WTC11 (cell line): ENCODE data around the gene PTPA. TPM values are rescaled to one million over a fixed set of nuclear protein-coding genes. Genes with fewer than 3 reads are reported as not detected.

Source experiments
- ATAC-seq: fragments of 200-7000 bp; cut with Tn5 transposase; 2 replicates; pipeline ENCODE4 v1.10.0; 2021; ENCODE audit warnings: mild to moderate bottlenecking, moderate library complexity
- CTCF ChIA-PET: fragments of 300-600 bp; sonication (Branson Sonifier 250); formaldehyde crosslinking; loops from one replicate; lab custom pipeline; 2021; ENCODE audit warnings: antibody characterized with exemption; lab: Charles Lee
- POLR2A ChIA-PET: fragments of 350-600 bp; sonication (Branson Sonifier 250); formaldehyde crosslinking; loops from one replicate; lab custom pipeline; 2021; ENCODE audit warnings: antibody characterized with exemption; lab: Charles Lee
- DNase-seq: peaks from one replicate; pipeline ENCODE4 v3.0.0; 2021; ENCODE audit warnings: low spot score
- H3K27ac Mint-ChIP-seq: 2 replicates; pipeline ENCODE4 v1.8.0; 2021; ENCODE audit warnings: mixed read lengths
- H3K27me3 Mint-ChIP-seq: 2 replicates; pipeline ENCODE4 v1.8.0; 2021; ENCODE audit warnings: low read depth, mild to moderate bottlenecking, moderate library complexity, mixed read lengths
- H3K36me3 Mint-ChIP-seq: 2 replicates; pipeline ENCODE4 v1.8.0; 2021; ENCODE audit warnings: mixed read lengths
- H3K4me1 Mint-ChIP-seq: 2 replicates; pipeline ENCODE4 v1.8.0; 2022; ENCODE audit warnings: mixed read lengths
- H3K4me3 Mint-ChIP-seq: 2 replicates; pipeline ENCODE4 v1.8.0; 2021; ENCODE audit warnings: mild to moderate bottlenecking, moderate library complexity, mixed read lengths
- H3K9me3 Mint-ChIP-seq: 2 replicates; pipeline ENCODE4 v1.8.0; 2021; ENCODE audit warnings: mixed read lengths
- AFF4 ChIP-seq: sonication (generic); formaldehyde crosslinking; IDR thresholded peaks from 2 replicates; pipeline ENCODE4 v1.8.1; 2023; ENCODE audit warnings: mild to moderate bottlenecking, missing genetic modification reagents, borderline replicate concordance
- ATF2 ChIP-seq: sonication (generic); formaldehyde crosslinking; IDR thresholded peaks from 2 replicates; pipeline ENCODE4 v1.8.1; 2022; ENCODE audit warnings: low read depth, missing genetic modification reagents, borderline replicate concordance
- CDX4 ChIP-seq: fragments of 250-450 bp; sonication (Bioruptor Pico); IDR thresholded peaks from 2 replicates; pipeline ENCODE4 v1.9.0; 2021; ENCODE audit warnings: moderate library complexity, mild to moderate bottlenecking, inconsistent platforms, borderline replicate concordance
- ESRRA ChIP-seq: sonication (generic); formaldehyde crosslinking; IDR thresholded peaks from 2 replicates; pipeline ENCODE4 v1.8.1; 2022; ENCODE audit warnings: mild to moderate bottlenecking, missing genetic modification reagents, borderline replicate concordance
- ETV6 ChIP-seq: sonication (generic); formaldehyde crosslinking; IDR thresholded peaks from 2 replicates; pipeline ENCODE4 v1.8.1; 2022; ENCODE audit warnings: mild to moderate bottlenecking, missing genetic modification reagents
- FOXP1 ChIP-seq: sonication (generic); formaldehyde crosslinking; IDR thresholded peaks from 2 replicates; pipeline ENCODE4 v1.8.0; 2022; ENCODE audit warnings: missing genetic modification reagents, mild to moderate bottlenecking, moderate library complexity, borderline replicate concordance
- GRHL2 ChIP-seq: fragments of 250-450 bp; sonication (Bioruptor Pico); IDR thresholded peaks from 2 replicates; pipeline ENCODE4 v1.8.0; 2022; ENCODE audit warnings: mild to moderate bottlenecking, moderate library complexity; ENCODE audit not compliant: insufficient replicate concordance, severe bottlenecking
- GTF2I ChIP-seq: fragments of 250-450 bp; sonication (Bioruptor Pico); conservative IDR thresholded peaks from 2 replicates; pipeline ENCODE4 v1.4.0; 2021; ENCODE audit warnings: mild to moderate bottlenecking
- IRF2 ChIP-seq: sonication (generic); formaldehyde crosslinking; IDR thresholded peaks from 2 replicates; pipeline ENCODE4 v1.8.0; 2022; ENCODE audit warnings: low read depth, missing genetic modification reagents, borderline replicate concordance
- JUN ChIP-seq: sonication (generic); formaldehyde crosslinking; IDR thresholded peaks from 2 replicates; pipeline ENCODE4 v1.8.0; 2023; ENCODE audit warnings: mild to moderate bottlenecking, missing genetic modification reagents
- SOX15 ChIP-seq: fragments of 250-450 bp; sonication (Bioruptor Pico); IDR thresholded peaks from 2 replicates; pipeline ENCODE4 v1.9.0; 2021; ENCODE audit warnings: mild to moderate bottlenecking
- TP53 ChIP-seq: sonication (generic); formaldehyde crosslinking; IDR thresholded peaks from 2 replicates; pipeline ENCODE4 v1.8.1; 2023; ENCODE audit warnings: mild to moderate bottlenecking, missing genetic modification reagents
- ZNF121 ChIP-seq: sonication (generic); formaldehyde crosslinking; IDR thresholded peaks from 2 replicates; pipeline ENCODE4 v1.8.0; 2023; ENCODE audit warnings: missing genetic modification reagents
- ZNF423 ChIP-seq: fragments of 250-450 bp; sonication (Bioruptor Pico); IDR thresholded peaks from 2 replicates; pipeline ENCODE4 v2.1.2; 2022; ENCODE audit warnings: mild to moderate bottlenecking, moderate library complexity
- total RNA-seq: library from RNA; stranded (reverse); gene quantifications from 3 replicates; pipeline ENCODE4 v1.2.3, GENCODE V29; 2021
- TF ChIP-seq, protein P1 (sequence below): sonication (generic); formaldehyde crosslinking; IDR thresholded peaks from 2 replicates; pipeline ENCODE4 v1.8.0; 2023; ENCODE audit warnings: missing genetic modification reagents
- TF ChIP-seq, protein P2 (sequence below): sonication (generic); formaldehyde crosslinking; IDR thresholded peaks from 2 replicates; pipeline ENCODE4 v1.8.1; 2022; ENCODE audit warnings: mild to moderate bottlenecking, moderate library complexity, missing genetic modification reagents
- TF ChIP-seq, protein P3 (sequence below): fragments of 200-600 bp; IDR thresholded peaks from 2 replicates; pipeline ENCODE4 v1.8.0; 2022; ENCODE audit warnings: antibody characterized with exemption
- TF ChIP-seq, protein P4 (sequence below): sonication (generic); formaldehyde crosslinking; IDR thresholded peaks from 2 replicates; pipeline ENCODE4 v1.8.0; 2022; ENCODE audit warnings: mild to moderate bottlenecking, missing genetic modification reagents

Gene PTPA
- total RNA-seq, 1 experiment from 2014 or later = 186 TPM

- CTCF ChIA-PET = interaction anchor here (0.6 to 2.4 kb wide), 4 partner anchors 10 to 142 kb away, joined by 3 to 6 read pairs (median 6); no protein-coding TSS in a partner anchor
Measured at GRCh38 chr9:129193655-129194054, 82.4 kb downstream of the PTPA start.

GRCh38 chr9:129194221-129194620 is 83.0 kb downstream of the PTPA start:
- ChIA-PET POLR2A (interaction anchor here (1.4 kb wide), 1 partner anchor 16 kb away, joined by 5 read pairs; the partner anchor contains the start of gene IER5L), CTCF (interaction anchor here (1.0 to 1.6 kb wide), 2 partner anchors 12 to 52 kb away, joined by 3 to 6 read pairs; no protein-coding TSS in a partner anchor)
- TF ChIP-seq ESRRA (CRISPR knock-in tag) = no peak
- no peak for TF ChIP-seq SOX15 (CRISPR knock-in tag)
- no peak for TF ChIP-seq FOXP1 (CRISPR knock-in tag)
- TF ChIP-seq IRF2 (CRISPR knock-in tag) = no peak
- TF ChIP-seq GTF2I (CRISPR knock-in tag) = no peak
- ATAC-seq = no peak
- H3K4me3 Mint-ChIP-seq = no peak overlapping the region
- no peak overlapping the region for H3K27ac Mint-ChIP-seq
- no peak for DNase-seq
- H3K36me3 Mint-ChIP-seq = peaks cover 5% of the 10 kb centered on the region; the same call in 1 of the 2 replicates
- H3K9me3 Mint-ChIP-seq = peaks cover 4% of the 10 kb centered on the region; the same call in 1 of the 2 replicates
- peaks cover 20% of the 10 kb centered on the region for H3K4me1 Mint-ChIP-seq
- H3K27me3 Mint-ChIP-seq = peaks cover 77% of the 10 kb centered on the region

More at GRCh38 chr9:129193655-129194054, 82.4 kb downstream of the PTPA start:
- POLR2A ChIA-PET = interaction anchor here (1.4 kb wide), 1 partner anchor 15 kb away, joined by 5 read pairs; the partner anchor contains the start of gene IER5L
- H3K4me3 Mint-ChIP-seq = no peak overlapping the region
- peaks cover 4% of the 10 kb centered on the region; the same call in 1 of the 2 replicates for H3K9me3 Mint-ChIP-seq
- H3K27me3 Mint-ChIP-seq = peaks cover 81% of the 10 kb centered on the region
- no peak for DNase-seq
- TF ChIP-seq CDX4 (CRISPR knock-in tag) (no peak), AFF4 (CRISPR knock-in tag) (no peak), ETV6 (CRISPR knock-in tag) (no peak), TP53 (no peak), ZNF423 (CRISPR knock-in tag) (no peak)
- TF ChIP-seq, protein P1, sequence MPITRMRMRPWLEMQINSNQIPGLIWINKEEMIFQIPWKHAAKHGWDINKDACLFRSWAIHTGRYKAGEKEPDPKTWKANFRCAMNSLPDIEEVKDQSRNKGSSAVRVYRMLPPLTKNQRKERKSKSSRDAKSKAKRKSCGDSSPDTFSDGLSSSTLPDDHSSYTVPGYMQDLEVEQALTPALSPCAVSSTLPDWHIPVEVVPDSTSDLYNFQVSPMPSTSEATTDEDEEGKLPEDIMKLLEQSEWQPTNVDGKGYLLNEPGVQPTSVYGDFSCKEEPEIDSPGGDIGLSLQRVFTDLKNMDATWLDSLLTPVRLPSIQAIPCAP = no peak
- no peak for ATAC-seq
- H3K27ac Mint-ChIP-seq = no peak overlapping the region
- H3K4me1 Mint-ChIP-seq = peaks cover 18% of the 10 kb centered on the region
- H3K36me3 Mint-ChIP-seq = peaks cover 5% of the 10 kb centered on the region; the same call in 1 of the 2 replicates

- ATAC-seq = no peak
- DNase-seq = no peak
- H3K4me3 Mint-ChIP-seq = no peak overlapping the region
- no peak overlapping the region for H3K27ac Mint-ChIP-seq
- peaks cover 68% of the 10 kb centered on the region for H3K27me3 Mint-ChIP-seq
- ChIA-PET CTCF (interaction anchor here (1.0 kb wide), 1 partner anchor 13 kb away, joined by 4 read pairs; no protein-coding TSS in a partner anchor), POLR2A (no interaction called here)
- peaks cover 5% of the 10 kb centered on the region; the same call in 1 of the 2 replicates for H3K36me3 Mint-ChIP-seq
- peaks cover 4% of the 10 kb centered on the region; the same call in 1 of the 2 replicates for H3K9me3 Mint-ChIP-seq
- peaks cover 20% of the 10 kb centered on the region for H3K4me1 Mint-ChIP-seq
- TF ChIP-seq GRHL2 (CRISPR knock-in tag) = no peak
- TF ChIP-seq, protein P2, sequence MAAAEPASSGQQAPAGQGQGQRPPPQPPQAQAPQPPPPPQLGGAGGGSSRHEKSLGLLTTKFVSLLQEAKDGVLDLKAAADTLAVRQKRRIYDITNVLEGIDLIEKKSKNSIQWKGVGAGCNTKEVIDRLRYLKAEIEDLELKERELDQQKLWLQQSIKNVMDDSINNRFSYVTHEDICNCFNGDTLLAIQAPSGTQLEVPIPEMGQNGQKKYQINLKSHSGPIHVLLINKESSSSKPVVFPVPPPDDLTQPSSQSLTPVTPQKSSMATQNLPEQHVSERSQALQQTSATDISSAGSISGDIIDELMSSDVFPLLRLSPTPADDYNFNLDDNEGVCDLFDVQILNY = no peak
- TF ChIP-seq, protein P3, sequence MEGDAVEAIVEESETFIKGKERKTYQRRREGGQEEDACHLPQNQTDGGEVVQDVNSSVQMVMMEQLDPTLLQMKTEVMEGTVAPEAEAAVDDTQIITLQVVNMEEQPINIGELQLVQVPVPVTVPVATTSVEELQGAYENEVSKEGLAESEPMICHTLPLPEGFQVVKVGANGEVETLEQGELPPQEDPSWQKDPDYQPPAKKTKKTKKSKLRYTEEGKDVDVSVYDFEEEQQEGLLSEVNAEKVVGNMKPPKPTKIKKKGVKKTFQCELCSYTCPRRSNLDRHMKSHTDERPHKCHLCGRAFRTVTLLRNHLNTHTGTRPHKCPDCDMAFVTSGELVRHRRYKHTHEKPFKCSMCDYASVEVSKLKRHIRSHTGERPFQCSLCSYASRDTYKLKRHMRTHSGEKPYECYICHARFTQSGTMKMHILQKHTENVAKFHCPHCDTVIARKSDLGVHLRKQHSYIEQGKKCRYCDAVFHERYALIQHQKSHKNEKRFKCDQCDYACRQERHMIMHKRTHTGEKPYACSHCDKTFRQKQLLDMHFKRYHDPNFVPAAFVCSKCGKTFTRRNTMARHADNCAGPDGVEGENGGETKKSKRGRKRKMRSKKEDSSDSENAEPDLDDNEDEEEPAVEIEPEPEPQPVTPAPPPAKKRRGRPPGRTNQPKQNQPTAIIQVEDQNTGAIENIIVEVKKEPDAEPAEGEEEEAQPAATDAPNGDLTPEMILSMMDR = no peak
- no peak for TF ChIP-seq CDX4 (CRISPR knock-in tag)
- TF ChIP-seq ZNF121 (CRISPR knock-in tag) = no peak
- no peak for TF ChIP-seq JUN (CRISPR knock-in tag)
- TF ChIP-seq ATF2 (CRISPR knock-in tag) = no peak
- TF ChIP-seq, protein P4, sequence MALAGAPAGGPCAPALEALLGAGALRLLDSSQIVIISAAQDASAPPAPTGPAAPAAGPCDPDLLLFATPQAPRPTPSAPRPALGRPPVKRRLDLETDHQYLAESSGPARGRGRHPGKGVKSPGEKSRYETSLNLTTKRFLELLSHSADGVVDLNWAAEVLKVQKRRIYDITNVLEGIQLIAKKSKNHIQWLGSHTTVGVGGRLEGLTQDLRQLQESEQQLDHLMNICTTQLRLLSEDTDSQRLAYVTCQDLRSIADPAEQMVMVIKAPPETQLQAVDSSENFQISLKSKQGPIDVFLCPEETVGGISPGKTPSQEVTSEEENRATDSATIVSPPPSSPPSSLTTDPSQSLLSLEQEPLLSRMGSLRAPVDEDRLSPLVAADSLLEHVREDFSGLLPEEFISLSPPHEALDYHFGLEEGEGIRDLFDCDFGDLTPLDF = no peak
Measured at GRCh38 chr9:129195606-129196005, 84.4 kb downstream of the PTPA start.
